NCI-H510A treated with DMSO at 0.1 percent for 48 hours (cell line): Measurements from ENCODE around the gene TMEM245.

Source experiments
- DNase-seq: peaks from one replicate; lab custom pipeline; 2025; lab: John Stamatoyannopoulos, UW

Gene TMEM245

GRCh38 chr9:109119439-109120203 lies at the start of gene TMEM245:
TMEM245 (minus strand) TSS chr9:109119947; CDS start chr9:109119913, 34 bp downstream.
- peak; percentile 96 for DNase-seq

- DNase-seq = no peak
These were observed 48.4 kb upstream of the TMEM245 start for GRCh38 chr9:109168170-109168569.

- peak; percentile 7 for DNase-seq
These were observed 48.0 kb upstream of the TMEM245 start for GRCh38 chr9:109167716-109168115.

DNA sequence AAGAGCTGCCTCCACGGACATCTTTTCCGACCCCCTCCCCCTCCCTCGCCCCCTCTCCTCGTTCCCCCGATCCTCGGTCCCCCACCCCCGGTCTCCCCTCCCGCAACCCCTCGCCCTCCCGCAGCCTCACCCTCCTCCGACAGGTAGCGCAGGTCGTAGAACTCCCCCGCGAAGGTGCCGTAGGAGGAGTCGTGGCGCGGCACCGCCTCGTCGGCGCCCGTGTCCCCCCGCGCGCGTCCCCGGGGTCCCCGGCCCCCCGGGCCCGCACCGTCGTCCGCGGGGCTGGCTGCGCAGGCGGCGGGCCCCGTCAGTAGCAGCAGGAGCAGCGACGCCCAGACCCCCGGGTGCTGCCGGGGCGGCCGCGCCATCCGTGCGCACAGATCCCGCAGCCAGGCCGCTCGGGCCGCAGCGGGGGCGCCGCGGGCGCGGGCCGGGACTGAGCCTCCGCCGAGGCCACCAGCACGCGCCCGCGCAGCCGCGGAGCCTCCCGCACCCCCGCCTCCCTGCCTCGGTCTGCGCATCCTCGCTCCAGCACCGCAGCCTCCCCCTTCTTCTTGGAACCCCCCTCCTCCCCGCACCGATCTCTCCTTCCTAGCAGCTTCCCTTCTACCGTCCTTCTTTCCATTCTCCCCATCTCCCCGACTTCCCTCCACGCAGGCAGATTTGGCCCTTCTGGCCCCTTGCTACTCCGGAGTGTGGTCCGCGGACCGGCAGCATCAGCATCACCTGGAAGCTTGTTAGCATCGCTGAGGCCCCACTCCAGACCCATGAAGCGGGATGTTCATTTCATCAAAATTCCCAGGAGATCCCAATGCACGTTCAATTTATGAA lies 47.2 kb upstream of the TMEM245 start, which contains the start of gene FRRS1L:
FRRS1L (minus strand) TSS at position 479 of the 831 bp plus-strand sequence; CDS start at position 368, 111 bp downstream.
- no peak for DNase-seq

DNA sequence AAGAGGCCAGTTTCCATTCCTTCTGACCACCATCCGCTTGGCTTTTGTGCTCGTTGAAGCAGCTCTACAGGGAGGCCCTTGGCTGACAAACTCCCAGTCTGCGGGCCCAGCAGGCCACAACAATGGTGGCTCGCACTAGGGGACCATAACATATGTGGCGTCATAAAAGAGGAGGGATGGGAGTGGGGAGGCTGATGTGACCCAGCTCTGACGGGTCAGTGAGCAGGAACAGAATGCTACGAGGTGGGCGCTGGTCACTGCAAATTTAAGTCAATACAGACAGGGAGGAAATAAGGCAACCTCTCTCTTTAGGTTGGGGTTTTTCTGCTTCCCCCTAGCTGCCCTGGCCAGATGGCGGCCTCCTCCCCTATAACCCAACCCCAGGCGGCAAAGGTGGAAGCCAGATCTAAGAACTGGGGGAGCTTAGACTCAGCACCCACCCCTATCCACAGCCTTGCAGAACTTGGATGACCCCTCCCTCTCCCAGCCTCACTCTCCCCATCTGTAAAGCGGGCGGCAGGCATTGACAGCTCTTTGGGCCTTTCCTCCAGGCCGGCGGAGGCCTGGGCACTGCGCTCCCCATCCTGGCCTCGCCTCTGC lies 46.5 kb upstream of the TMEM245 start:
- DNase-seq = no peak

DNA sequence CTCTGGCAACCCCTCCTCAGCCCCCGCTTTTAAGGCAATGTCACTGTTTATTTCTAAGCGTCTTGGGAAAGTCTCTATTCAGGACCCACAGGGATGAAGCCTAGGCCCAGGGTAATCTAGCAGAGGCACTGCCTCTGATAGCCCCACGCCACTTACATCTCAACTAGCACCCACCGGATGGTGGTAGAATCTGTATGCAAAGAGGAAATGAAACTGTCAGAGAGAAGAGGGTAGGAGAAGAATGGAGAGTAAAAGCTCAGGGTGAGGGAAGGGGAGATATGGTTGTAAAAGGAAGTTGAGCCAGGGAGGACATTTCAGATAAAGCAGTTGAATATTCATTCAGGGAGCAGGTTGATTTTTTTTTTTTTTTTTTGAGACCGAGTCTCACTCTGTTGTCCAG lies 44.3 kb upstream of the TMEM245 start:
- DNase-seq = no peak

GRCh38 chr9:109163194-109163593 lies 43.4 kb upstream of the TMEM245 start:
- DNase-seq = no peak

- no peak for DNase-seq
These were observed 42.9 kb upstream of the TMEM245 start for GRCh38 chr9:109162677-109163076.

DNA sequence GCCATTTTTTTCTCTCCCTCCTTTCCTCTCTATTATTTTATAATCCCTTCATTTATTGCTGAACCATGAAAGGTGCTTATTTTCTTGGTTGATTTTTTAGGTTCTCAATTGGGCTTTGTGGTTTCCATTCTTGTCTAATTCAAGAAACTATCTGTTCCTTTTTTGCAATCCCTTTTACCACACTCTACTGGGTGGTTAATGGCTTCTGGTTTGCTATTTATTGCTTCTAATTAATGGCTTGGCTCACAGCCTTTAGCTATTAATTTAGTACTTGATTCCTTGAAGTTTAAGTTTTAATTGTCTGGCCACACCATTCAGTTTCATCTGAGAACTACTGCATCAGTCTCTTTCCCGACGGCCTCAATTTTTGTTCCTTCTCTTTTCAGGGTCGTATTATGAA lies 41.7 kb upstream of the TMEM245 start:
- DNase-seq = no peak

GRCh38 chr9:109159583-109159982 lies 39.8 kb upstream of the TMEM245 start:
- no peak for DNase-seq

DNA sequence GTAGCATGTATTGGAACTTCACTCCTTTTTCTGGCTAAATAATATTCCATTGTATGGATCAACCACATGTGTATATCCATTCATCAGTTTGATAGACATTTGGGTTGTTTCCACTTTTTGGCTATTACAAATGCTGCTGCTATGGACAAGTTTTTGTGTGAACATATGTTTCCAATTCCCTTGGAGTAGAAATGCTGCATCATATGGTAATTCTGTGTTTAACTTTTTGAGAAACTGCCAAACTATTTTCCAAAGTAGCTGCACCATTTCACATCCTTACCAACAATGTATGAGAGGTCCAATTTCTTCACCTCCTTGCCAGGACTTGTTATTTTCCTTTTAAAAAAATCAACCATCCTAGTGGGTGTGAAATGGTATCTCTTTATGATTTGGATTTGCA lies 38.9 kb upstream of the TMEM245 start:
- no peak for DNase-seq

- no peak for DNase-seq
These were observed 37.0 kb upstream of the TMEM245 start for GRCh38 chr9:109156708-109157107.

GRCh38 chr9:109150925-109151545 lies 31.3 kb upstream of the TMEM245 start:
- DNase-seq = peak; percentile 7

- no peak for DNase-seq
These were observed 30.0 kb upstream of the TMEM245 start for GRCh38 chr9:109149722-109150121.

DNA sequence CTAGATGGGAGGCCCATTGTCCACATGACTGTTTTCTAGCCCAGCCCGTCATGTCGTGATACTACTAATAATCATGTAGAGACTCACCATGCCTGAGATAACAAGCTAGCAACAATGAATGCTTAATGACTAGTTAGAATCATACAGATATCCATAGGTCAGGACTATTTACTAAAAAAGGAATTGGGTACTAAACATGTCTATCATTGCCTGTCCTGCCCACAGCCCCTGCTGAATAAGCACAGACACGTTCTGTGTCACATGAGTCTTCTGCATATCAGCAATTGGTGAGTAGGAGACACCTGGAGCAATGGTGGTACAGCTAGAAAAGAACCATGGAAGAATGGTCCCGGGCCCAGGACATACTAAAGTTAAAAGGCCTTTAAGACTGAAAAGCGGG lies 29.3 kb upstream of the TMEM245 start:
- no peak for DNase-seq

- no peak for DNase-seq
These were observed 25.3 kb upstream of the TMEM245 start for GRCh38 chr9:109145051-109145450.

GRCh38 chr9:109143881-109144562 lies 24.3 kb upstream of the TMEM245 start:
- DNase-seq = peak; percentile 27

GRCh38 chr9:109141375-109141774 lies 21.6 kb upstream of the TMEM245 start:
- DNase-seq = no peak

DNA sequence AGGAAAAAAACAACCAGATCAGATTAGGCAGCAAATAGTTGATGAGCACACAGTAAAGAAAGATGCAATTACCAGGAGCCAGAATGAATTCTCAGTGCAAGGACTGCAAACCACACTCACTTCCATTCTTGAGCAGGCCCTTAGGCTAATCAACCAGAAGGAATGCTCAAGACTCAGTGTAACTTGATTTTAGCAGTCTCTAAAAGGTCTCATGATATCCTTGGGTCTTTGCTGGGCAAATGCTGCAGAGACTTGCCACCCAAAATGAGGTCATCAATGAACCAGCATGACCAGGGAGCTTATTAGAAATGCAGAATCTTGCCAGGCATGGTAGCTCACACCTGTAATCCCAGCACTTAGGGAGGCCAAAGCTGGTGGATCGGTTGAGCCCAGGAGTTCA lies 20.1 kb upstream of the TMEM245 start:
- DNase-seq = no peak

DNA sequence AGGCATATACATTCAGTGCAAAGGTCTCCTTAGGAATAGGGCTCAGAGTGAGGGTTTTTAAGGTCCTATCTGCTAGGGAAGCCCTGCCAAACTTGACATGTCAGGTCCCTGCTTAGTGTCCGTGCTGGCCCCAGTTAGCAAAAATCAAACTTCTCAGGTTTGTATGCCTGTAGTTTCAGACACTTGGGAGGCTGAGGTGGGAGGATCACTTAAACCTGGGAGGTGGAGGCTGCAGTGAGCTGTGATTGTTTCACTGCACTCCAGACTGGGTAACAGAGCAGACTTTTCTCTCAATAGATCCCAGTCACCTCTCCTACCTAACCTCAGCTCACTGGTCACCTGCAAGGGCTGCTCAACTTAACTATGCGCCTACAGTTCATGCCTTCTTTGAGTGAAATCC lies 18.7 kb upstream of the TMEM245 start:
- DNase-seq = no peak

DNA sequence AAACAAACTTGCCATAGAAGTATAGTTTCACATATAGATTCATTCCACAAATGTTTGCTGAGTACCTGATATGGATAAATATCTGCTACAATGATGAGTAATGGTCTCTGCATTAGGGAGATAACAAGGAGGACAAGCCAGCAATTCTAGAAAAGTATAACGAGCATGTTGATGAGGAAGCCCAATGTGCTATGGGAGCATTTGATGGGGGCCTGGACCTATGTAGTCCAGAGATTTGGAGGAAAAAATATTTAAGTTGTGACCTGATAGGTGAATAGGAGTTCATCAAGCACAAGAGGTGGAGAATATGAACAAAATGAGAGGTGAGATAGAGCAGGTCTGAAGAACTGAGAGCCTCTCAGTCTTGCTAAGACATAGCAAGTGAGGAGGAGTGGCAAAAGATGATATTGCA lies 14.4 kb upstream of the TMEM245 start:
- no peak for DNase-seq

DNA sequence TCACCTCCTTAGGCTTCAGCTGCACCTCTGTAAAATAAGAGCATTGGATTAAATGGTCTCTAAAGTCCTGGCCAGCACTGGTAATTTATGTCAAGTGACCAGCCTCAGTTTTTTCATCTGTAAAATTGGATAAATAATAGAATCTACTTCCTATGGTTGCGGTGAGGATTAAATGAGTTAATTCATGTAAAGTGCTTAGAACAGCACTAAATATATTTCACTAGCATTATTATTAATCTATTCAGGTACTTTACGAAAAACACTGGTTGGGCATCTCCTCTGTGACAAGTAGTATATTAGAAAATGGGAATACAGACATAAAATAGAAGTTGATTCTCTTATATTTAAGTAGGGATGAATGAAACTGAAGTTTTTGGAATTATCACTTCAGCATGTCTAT lies 13.8 kb upstream of the TMEM245 start:
- no peak for DNase-seq
